Breast epithelium (tissue), 3 donors: Measurements from ENCODE around the gene NFIX.
A peak's percentile ranks its signal among the peaks of the same experiment; 100 is the strongest.

Experiments used
- POLR2AphosphoS5 ChIP-seq, 3 donors: sonication (generic); formaldehyde crosslinking; IDR thresholded peaks; one replicate each; pipeline ENCODE4 v1.6.1; 2017; ENCODE audit warnings: antibody characterized with exemption in 3 of 3
- TF ChIP-seq, protein P1 (sequence below), 3 donors: fragments of 450-650 bp; IDR thresholded peaks; one replicate each; pipeline ENCODE4 v1.5.1; 2016 to 2017; ENCODE audit warnings: antibody characterized with exemption in 3 of 3, mild to moderate bottlenecking in 3 of 3, moderate library complexity in 3 of 3

DNA sequence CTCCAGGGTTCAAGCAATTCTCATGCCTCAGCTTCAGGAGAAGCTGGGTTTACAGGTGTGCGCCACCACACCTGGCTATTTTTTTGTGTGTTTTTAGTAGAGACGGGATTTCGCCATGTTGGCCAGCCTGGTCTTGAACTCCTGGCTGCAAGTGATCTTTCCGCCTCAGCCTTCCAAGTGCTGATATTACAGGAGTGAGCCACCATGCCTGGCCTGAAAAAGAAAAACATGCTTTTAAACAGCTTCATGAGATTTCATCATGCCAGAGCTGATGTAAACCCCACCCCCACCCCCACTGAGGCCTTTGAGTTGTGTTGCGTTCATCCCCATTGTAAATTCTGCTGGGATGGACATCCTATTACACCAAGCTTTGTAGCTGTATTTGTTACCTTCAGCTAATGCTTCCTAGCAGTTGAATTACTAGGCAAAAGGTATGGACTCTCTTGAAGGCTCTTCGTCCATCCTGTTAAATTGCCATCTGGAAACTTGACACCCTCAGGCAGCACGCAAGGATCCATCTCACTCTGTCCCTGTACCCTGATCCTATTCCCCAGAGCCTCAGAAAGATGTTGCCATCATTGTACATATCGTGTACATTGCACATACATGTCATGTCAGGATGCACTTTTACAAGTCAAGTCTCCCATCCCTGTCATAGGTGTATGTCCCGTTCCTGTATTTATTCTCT, 47.3 kb downstream of the NFIX start:
- TF ChIP-seq, protein P1, sequence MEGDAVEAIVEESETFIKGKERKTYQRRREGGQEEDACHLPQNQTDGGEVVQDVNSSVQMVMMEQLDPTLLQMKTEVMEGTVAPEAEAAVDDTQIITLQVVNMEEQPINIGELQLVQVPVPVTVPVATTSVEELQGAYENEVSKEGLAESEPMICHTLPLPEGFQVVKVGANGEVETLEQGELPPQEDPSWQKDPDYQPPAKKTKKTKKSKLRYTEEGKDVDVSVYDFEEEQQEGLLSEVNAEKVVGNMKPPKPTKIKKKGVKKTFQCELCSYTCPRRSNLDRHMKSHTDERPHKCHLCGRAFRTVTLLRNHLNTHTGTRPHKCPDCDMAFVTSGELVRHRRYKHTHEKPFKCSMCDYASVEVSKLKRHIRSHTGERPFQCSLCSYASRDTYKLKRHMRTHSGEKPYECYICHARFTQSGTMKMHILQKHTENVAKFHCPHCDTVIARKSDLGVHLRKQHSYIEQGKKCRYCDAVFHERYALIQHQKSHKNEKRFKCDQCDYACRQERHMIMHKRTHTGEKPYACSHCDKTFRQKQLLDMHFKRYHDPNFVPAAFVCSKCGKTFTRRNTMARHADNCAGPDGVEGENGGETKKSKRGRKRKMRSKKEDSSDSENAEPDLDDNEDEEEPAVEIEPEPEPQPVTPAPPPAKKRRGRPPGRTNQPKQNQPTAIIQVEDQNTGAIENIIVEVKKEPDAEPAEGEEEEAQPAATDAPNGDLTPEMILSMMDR (IDR thresholded peaks at IDR 0.05): no peak
- peak in 1 of 3 donors; percentile 24 for TF ChIP-seq POLR2AphosphoS5 (IDR thresholded peaks at IDR 0.05)
